Heart left ventricle (tissue), 16 donors: Measurements from ENCODE around the gene C6orf136. TPM values are rescaled to one million over a fixed set of nuclear protein-coding genes. Genes with fewer than 3 reads are reported as not detected.

Experiments
- ATAC-seq, 4 donors: fragments of 200-7000 bp; cut with Tn5 transposase; one replicate each; pipeline ENCODE4 v1.9.1; 2020 to 2022; ENCODE audit warnings: moderate library complexity in 4 of 4, mild to moderate bottlenecking in 3 of 4, moderate number of reproducible peaks in 1 of 4
- DNase-seq, 5 donors: peaks; one replicate each; pipeline ENCODE4 v3.0.0-alpha.2; 2020
- H3K27ac ChIP-seq, 12 donors: fragments of 200-600 bp; sonication (generic) in 4 of 12; one replicate each; pipeline versions ENCODE4 v1.5.0 to v1.8.0; 2016 to 2022; ENCODE audit warnings: mild to moderate bottlenecking in 2 of 12
- H3K27me3 ChIP-seq, 9 donors: fragments of 200-600 bp; sonication (generic) in 2 of 9; one replicate each; pipeline versions ENCODE4 v1.5.1 to v1.8.0; 2016 to 2022; ENCODE audit warnings: mild to moderate bottlenecking in 3 of 9
- H3K36me3 ChIP-seq, 9 donors: fragments of 200-600 bp; sonication (generic) in 2 of 9; one replicate each; pipeline versions ENCODE4 v1.5.0 to v1.8.0; 2018 to 2022; ENCODE audit warnings: mild to moderate bottlenecking in 2 of 9
- H3K4me1 ChIP-seq, 12 donors: fragments of 200-600 bp; sonication (generic) in 4 of 12; one replicate each; pipeline versions ENCODE4 v1.5.0 to v1.8.0; 2016 to 2022; ENCODE audit warnings: mild to moderate bottlenecking in 3 of 12
- H3K4me3 ChIP-seq, 12 donors: fragments of 200-600 bp; sonication (generic) in 4 of 12; one replicate each; pipeline versions ENCODE4 v1.5.0 to v1.8.0; 2017 to 2022; ENCODE audit warnings: mild to moderate bottlenecking in 9 of 12, moderate library complexity in 4 of 12
- H3K9me3 ChIP-seq, 12 donors: fragments of 200-600 bp; sonication (generic) in 4 of 12; one replicate each; pipeline versions ENCODE4 v1.5.0 to v1.8.0; 2016 to 2022; ENCODE audit warnings: mild to moderate bottlenecking in 1 of 12
- POLR2A ChIP-seq, 2 donors: fragments of 450-650 bp; IDR thresholded peaks; one replicate each; pipeline ENCODE4 v1.6.1; 2017; ENCODE audit warnings: antibody characterized with exemption in 2 of 2, mild to moderate bottlenecking in 2 of 2, moderate library complexity in 2 of 2
- WGBS, 4 donors: extraction: QIAGEN DNeasy Blood & Tissue Kit in 2 of 4; methylation state at CpG; one replicate each; pipeline versions ENCODE4 v1.1.5 to v1.1.7; 2013 to 2018; 5-methylcytosine and 5-hydroxymethylcytosine counted together
- intact Hi-C, 10 donors: fragments of 100-400 bp; cut with DNase I; formaldehyde crosslinking; loops; one replicate each; pipeline versions ENCODE4 v1.11.1 to v1.14.2; 2022
- polyA plus RNA-seq, 2 donors: library from polyadenylated mRNA; stranded (reverse); fragments of 200-250 nt; gene quantifications; one replicate each; pipeline ENCODE4 v1.2.3, GENCODE V29; 2013
- total RNA-seq, 9 donors: library from RNA; depleted of rRNA in 2 of 9; stranded (reverse); fragments of >200 nt in 2 of 9; fragmentation: NEBNext Ultra II Directional in 3 of 9; extraction: Animal tissue kit (Norgen Biotek cat#: 25700) in 3 of 9; gene quantifications; one replicate each; pipeline versions ENCODE4 v1.1.0 to v1.2.4, GENCODE V29; 2016 to 2023
- TF ChIP-seq, protein P1 (sequence below), 12 donors: fragments of 200-600 bp; sonication (generic) in 4 of 12; IDR thresholded peaks; one replicate each; pipeline versions ENCODE4 v1.5.0 to v1.8.0; 2018 to 2022; ENCODE audit warnings: antibody characterized with exemption in 12 of 12, mild to moderate bottlenecking in 5 of 12
- donor health status: ischemic (EF 13 %, LVEDD 7.1; RV severe dilation, severe dysfunction).
- donor health status: healthy with polysubstance abuse.
- donor health status: DM: no; HTN: yes; CAD: no.
- donor health status: DM: no; HTN: no; CAD: no.
- donor health status: ischemic (EF 25% LVEDD 6.9; RV normal size, moderate dysfunction).
- donor health status: ischemic (EF 25% LVEDD 5.7; RV mildly dilated, moderate dysfunction).
- donor health status: healthy.
- donor health status: DM: yes; HTN: yes; CAD: no.
- donor health status: ischemic (EF 35%, LVEDD 5.7; RV mildly dilated, moderate dysfunction).
- donor health status: nonischemic (EF 11% LVEDD 7.7; RV severe dilation, severe dysfunction).
- donor health status: DM: yes; HTN: yes; CAD: no.
- donor health status: PGD.
- donor health status: ischemic (EF 29% LVEDD 5.4; RV normal size, mild dysfunction).
- donor health status: nonischemic (EF 23%, LVEDD 6.1; RV moderate dilation, normal function).

The C6orf136 gene
- total and polyA plus RNA-seq, 11 donors: 27.9 to 79.3 (median 47.4) TPM

GRCh38 chr6:30651143-30651542 lies 4.2 kb downstream of the C6orf136 start:
- no peak overlapping the region for H3K27ac ChIP-seq
- intact Hi-C loops: no loop called here
- H3K4me1 ChIP-seq: peaks cover 0 to 25% (median 10%) of the 10 kb centered on the region in 12 donors
- TF ChIP-seq POLR2A (IDR thresholded peaks at IDR 0.05): no peak
- TF ChIP-seq, protein P1, sequence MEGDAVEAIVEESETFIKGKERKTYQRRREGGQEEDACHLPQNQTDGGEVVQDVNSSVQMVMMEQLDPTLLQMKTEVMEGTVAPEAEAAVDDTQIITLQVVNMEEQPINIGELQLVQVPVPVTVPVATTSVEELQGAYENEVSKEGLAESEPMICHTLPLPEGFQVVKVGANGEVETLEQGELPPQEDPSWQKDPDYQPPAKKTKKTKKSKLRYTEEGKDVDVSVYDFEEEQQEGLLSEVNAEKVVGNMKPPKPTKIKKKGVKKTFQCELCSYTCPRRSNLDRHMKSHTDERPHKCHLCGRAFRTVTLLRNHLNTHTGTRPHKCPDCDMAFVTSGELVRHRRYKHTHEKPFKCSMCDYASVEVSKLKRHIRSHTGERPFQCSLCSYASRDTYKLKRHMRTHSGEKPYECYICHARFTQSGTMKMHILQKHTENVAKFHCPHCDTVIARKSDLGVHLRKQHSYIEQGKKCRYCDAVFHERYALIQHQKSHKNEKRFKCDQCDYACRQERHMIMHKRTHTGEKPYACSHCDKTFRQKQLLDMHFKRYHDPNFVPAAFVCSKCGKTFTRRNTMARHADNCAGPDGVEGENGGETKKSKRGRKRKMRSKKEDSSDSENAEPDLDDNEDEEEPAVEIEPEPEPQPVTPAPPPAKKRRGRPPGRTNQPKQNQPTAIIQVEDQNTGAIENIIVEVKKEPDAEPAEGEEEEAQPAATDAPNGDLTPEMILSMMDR (IDR thresholded peaks at IDR 0.05): no peak
- no peaks in the 10 kb centered on the region for H3K9me3 ChIP-seq
- ATAC-seq (no peak), DNase-seq (no peak)
- no peaks in the 10 kb centered on the region for H3K27me3 ChIP-seq
- WGBS, 4 donors: 86 to 92% (median 88%) methylated on average over 12 of the region's 12 CpGs
- H3K36me3 ChIP-seq: peaks cover 8 to 69% (median 61%) of the 10 kb centered on the region in 9 donors
- no peak overlapping the region for H3K4me3 ChIP-seq

GRCh38 chr6:30654798-30655742 lies 8.1 kb downstream of the C6orf136 start:
- H3K36me3 ChIP-seq: peaks cover 8 to 100% (median 95%) of the 10 kb centered on the region in 9 donors
- H3K4me1 ChIP-seq: peaks cover 0 to 6% (median 0%) of the 10 kb centered on the region in 12 donors
- DNase-seq (no peak), ATAC-seq (no peak)
- no peak overlapping the region for H3K4me3 ChIP-seq
- no peaks in the 10 kb centered on the region for H3K9me3 ChIP-seq
- TF ChIP-seq, protein P1 (IDR thresholded peaks at IDR 0.05): no peak
- TF ChIP-seq POLR2A (IDR thresholded peaks at IDR 0.05): no peak
- H3K27me3 ChIP-seq: no peaks in the 10 kb centered on the region
- 89 to 92% (median 89%) methylated on average over 19 of the region's 19 CpGs for WGBS, 4 donors
- intact Hi-C loops: no loop called here
- no peak overlapping the region for H3K27ac ChIP-seq

- WGBS, 4 donors: 94 to 98% (median 95%) methylated on average over 3 of the region's 3 CpGs
- Histone ChIP-seq H3K27me3 (no peaks in the 10 kb centered on the region), H3K4me3 (no peak overlapping the region), H3K27ac (no peak overlapping the region), H3K9me3 (no peaks in the 10 kb centered on the region), H3K36me3 (peaks cover 8 to 100% (median 100%) of the 10 kb centered on the region in 9 donors), H3K4me1 (peaks cover 0 to 6% (median 0%) of the 10 kb centered on the region in 12 donors)
- intact Hi-C loops: no loop called here
- TF ChIP-seq POLR2A (IDR thresholded peaks at IDR 0.05): no peak
- TF ChIP-seq, protein P1 (IDR thresholded peaks at IDR 0.05): no peak
- DNase-seq (no peak), ATAC-seq (no peak)
Measured at GRCh38 chr6:30655743-30656094, 8.8 kb downstream of the C6orf136 start.

DNA sequence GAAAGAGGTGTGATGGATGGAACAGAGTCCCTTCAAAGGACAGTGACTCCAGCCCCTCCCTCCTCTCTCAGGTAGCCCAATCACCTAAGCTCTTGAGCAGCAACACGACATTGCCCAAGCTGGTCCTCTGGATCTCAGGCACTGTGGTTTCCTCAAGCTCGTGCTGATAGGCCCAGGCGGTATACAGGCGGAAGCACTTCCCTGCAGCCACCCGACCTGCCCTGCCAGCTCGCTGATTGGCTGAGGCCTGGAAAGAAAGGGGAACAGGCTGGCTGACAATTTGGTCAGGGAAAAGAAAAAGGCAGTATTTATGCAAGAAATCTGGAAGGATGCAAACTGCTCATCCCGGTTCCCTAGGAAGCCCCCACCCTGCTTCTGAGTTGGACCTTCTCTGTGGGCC lies 9.6 kb downstream of the C6orf136 start:
- TF ChIP-seq POLR2A (IDR thresholded peaks at IDR 0.05): no peak
- TF ChIP-seq, protein P1 (IDR thresholded peaks at IDR 0.05): no peak
- Histone ChIP-seq H3K4me3 (no peak overlapping the region), H3K27me3 (no peaks in the 10 kb centered on the region), H3K4me1 (peaks cover 0 to 6% (median 0%) of the 10 kb centered on the region in 12 donors), H3K36me3 (peaks cover 8 to 100% (median 100%) of the 10 kb centered on the region in 9 donors), H3K27ac (no peak overlapping the region), H3K9me3 (no peaks in the 10 kb centered on the region)
- intact Hi-C loops: no loop called here
- ATAC-seq (peak in 2 of 4 donors; percentile 25 to 37), DNase-seq (no peak)
- 68 to 88% (median 81%) methylated on average over 7 of the region's 7 CpGs for WGBS, 4 donors
